Measurements from ENCODE around the gene SMIM44. TPM values are rescaled to one million over a fixed set of nuclear protein-coding genes. Genes with fewer than 3 reads are reported as not detected.
A peak's percentile ranks its signal among the peaks of the same experiment; 100 is the strongest.

SMIM44 gene
- polyA plus RNA-seq, 3 donors: not detected

DNA sequence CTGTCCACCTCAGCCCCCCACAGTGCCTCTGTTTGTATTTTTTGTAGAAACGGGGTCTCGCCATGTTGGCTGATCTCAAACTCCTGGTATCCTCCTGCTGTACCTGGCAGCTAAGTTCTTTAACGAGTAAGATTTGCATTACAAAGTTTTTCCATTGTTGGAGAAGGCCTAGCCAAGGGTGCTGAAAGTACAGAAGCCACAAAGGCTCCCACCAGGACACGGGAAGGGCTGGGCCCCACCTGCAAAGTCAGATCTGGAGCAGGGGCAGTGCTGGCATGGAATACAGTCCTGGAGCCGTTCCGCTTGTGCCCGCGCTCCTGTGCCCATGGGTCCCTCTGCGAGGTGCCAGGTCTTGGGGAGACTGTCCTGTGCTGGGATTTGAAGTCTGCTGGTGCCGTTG lies 35.0 kb upstream of the SMIM44 start:
- no peak for DNase-seq
- Histone ChIP-seq H3K4me3 (replicated peaks in 1 of 3; ENCODE audit: low read depth in 2 of 3, low read length in 3 of 3) (no peak overlapping the region), H2AFZ (ENCODE audit: insufficient read depth, low read depth, low read length, poor library complexity, severe bottlenecking) (no peak overlapping the region), H3K36me3 (replicated peaks in 1 of 2; ENCODE audit: control insufficient read depth in 1 of 2, insufficient read depth in 2 of 2, low read length in 2 of 2) (peaks cover 37 to 58% of the 10 kb centered on the region in 2 donors), H3K9me3 (replicated peaks in 1 of 2; ENCODE audit: control insufficient read depth in 1 of 2, insufficient read depth in 1 of 2, low read length in 2 of 2) (no peaks in the 10 kb centered on the region), H3K27me3 (ENCODE audit: control insufficient read depth in 2 of 2, insufficient read depth in 2 of 2, low read length in 2 of 2) (no peaks in the 10 kb centered on the region), H3K4me1 (ENCODE audit: control insufficient read depth in 1 of 2, insufficient read depth in 2 of 2, low read length in 2 of 2) (no peaks in the 10 kb centered on the region), H3K27ac (ENCODE audit: low read depth in 1 of 2, low read length in 2 of 2) (no peak overlapping the region), H3K9ac (ENCODE audit: insufficient read depth, low read length, poor library complexity, severe bottlenecking) (no peak overlapping the region), H3K4me2 (replicated peaks; ENCODE audit: extremely low read depth, low read length, poor library complexity, severe bottlenecking) (no peak overlapping the region), H3K79me2 (ENCODE audit: insufficient read depth, low read length) (peaks cover 100% of the 10 kb centered on the region), H4K20me1 (ENCODE audit: insufficient read depth, low read length) (peaks cover 100% of the 10 kb centered on the region)
- TF ChIP-seq, protein P1, sequence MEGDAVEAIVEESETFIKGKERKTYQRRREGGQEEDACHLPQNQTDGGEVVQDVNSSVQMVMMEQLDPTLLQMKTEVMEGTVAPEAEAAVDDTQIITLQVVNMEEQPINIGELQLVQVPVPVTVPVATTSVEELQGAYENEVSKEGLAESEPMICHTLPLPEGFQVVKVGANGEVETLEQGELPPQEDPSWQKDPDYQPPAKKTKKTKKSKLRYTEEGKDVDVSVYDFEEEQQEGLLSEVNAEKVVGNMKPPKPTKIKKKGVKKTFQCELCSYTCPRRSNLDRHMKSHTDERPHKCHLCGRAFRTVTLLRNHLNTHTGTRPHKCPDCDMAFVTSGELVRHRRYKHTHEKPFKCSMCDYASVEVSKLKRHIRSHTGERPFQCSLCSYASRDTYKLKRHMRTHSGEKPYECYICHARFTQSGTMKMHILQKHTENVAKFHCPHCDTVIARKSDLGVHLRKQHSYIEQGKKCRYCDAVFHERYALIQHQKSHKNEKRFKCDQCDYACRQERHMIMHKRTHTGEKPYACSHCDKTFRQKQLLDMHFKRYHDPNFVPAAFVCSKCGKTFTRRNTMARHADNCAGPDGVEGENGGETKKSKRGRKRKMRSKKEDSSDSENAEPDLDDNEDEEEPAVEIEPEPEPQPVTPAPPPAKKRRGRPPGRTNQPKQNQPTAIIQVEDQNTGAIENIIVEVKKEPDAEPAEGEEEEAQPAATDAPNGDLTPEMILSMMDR (IDR thresholded peaks at IDR 0.05): no peak
- H3K9me3 Mint-ChIP-seq: peaks cover 0 to 2% (median 0%) of the 10 kb centered on the region in 7 donors
- no peaks in the 10 kb centered on the region for H3K27me3 Mint-ChIP-seq (ENCODE audit: low read depth in 3 of 3)
- peak overlapping the region in 1 of 7 donors; percentile 47 for H3K27ac Mint-ChIP-seq
- H3K4me3 Mint-ChIP-seq: no peak overlapping the region
- WGBS (ENCODE audit: insufficient coverage): 100% methylated on average over 6 of the region's 10 CpGs
- H3K36me3 Mint-ChIP-seq: peaks cover 22 to 60% of the 10 kb centered on the region in 2 donors
- no peaks in the 10 kb centered on the region for H3K4me1 Mint-ChIP-seq
- intact Hi-C loops (cut with micrococcal nuclease): no loop called here

DNA sequence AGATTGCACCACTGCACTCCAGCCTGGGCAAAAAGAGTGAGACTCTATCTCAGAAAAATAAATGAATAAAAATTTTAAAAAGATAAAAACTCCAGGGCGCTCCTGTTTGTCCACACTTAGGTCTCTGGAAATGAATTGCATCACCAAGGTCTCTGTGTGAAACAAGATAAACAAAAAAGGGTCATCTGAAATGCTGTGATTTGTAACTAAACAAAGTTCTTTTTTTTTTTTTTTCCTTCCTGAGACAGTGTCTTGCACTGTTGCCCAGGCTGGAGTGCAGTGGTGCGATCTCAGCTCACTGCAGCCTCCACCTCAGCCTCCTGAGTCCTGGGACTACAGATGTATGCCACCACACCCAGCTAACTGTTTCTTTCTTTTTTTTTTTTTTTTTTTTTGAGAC lies 34.4 kb upstream of the SMIM44 start:
- Mint-ChIP-seq H3K4me1 (peaks cover under 1% of the 10 kb centered on the region), H3K36me3 (peaks cover 22 to 60% of the 10 kb centered on the region in 2 donors), H3K27ac (no peak overlapping the region), H3K4me3 (no peak overlapping the region), H3K27me3 (ENCODE audit: low read depth in 3 of 3) (no peaks in the 10 kb centered on the region), H3K9me3 (peaks cover 0 to 2% (median 0%) of the 10 kb centered on the region in 7 donors)
- intact Hi-C loops (cut with micrococcal nuclease): no loop called here
- Histone ChIP-seq H3K27ac (ENCODE audit: low read depth in 1 of 2, low read length in 2 of 2) (no peak overlapping the region), H3K4me3 (replicated peaks in 1 of 3; ENCODE audit: low read depth in 2 of 3, low read length in 3 of 3) (no peak overlapping the region), H3K9me3 (replicated peaks in 1 of 2; ENCODE audit: control insufficient read depth in 1 of 2, insufficient read depth in 1 of 2, low read length in 2 of 2) (no peaks in the 10 kb centered on the region), H4K20me1 (ENCODE audit: insufficient read depth, low read length) (peaks cover 100% of the 10 kb centered on the region), H3K9ac (ENCODE audit: insufficient read depth, low read length, poor library complexity, severe bottlenecking) (no peak overlapping the region), H3K79me2 (ENCODE audit: insufficient read depth, low read length) (peaks cover 100% of the 10 kb centered on the region), H3K4me2 (replicated peaks; ENCODE audit: extremely low read depth, low read length, poor library complexity, severe bottlenecking) (no peak overlapping the region), H2AFZ (ENCODE audit: insufficient read depth, low read depth, low read length, poor library complexity, severe bottlenecking) (no peak overlapping the region), H3K27me3 (ENCODE audit: control insufficient read depth in 2 of 2, insufficient read depth in 2 of 2, low read length in 2 of 2) (no peaks in the 10 kb centered on the region), H3K4me1 (ENCODE audit: control insufficient read depth in 1 of 2, insufficient read depth in 2 of 2, low read length in 2 of 2) (no peaks in the 10 kb centered on the region), H3K36me3 (replicated peaks in 1 of 2; ENCODE audit: control insufficient read depth in 1 of 2, insufficient read depth in 2 of 2, low read length in 2 of 2) (peaks cover 30 to 52% of the 10 kb centered on the region in 2 donors)
- TF ChIP-seq, protein P1 (IDR thresholded peaks at IDR 0.05): no peak
- no CpG with 5 or more reads among the region's 2 CpGs for WGBS (ENCODE audit: insufficient coverage)
- no peak for DNase-seq

Data from CD14-positive monocyte (primary cell).